Subcutaneous adipose tissue (tissue), 4 donors: ENCODE results near the gene ITM2B. TPM values are rescaled to one million over a fixed set of nuclear protein-coding genes. Genes with fewer than 3 reads are reported as not detected.

Experiments used
- CTCF ChIP-seq: fragments of 450-650 bp; IDR thresholded peaks from one replicate; pipeline ENCODE4 v1.5.1; 2016; ENCODE audit warnings: low read depth, mild to moderate bottlenecking, control low read depth, antibody characterized with exemption, moderate library complexity
- total RNA-seq, 4 donors: library from RNA; depleted of rRNA; stranded (reverse); fragments of >200 nt; gene quantifications; one replicate each; pipeline ENCODE4 v1.1.0, GENCODE V29; 2016

Gene ITM2B
- total RNA-seq, 4 donors from 2014 or later: 665 to 1,817 (median 866) TPM

- TF ChIP-seq CTCF: no peak
These were observed 1.1 kb upstream of the ITM2B start for GRCh38 chr13:48231933-48232332.

- TF ChIP-seq CTCF: no peak
These were observed 473 bp upstream of the ITM2B start for GRCh38 chr13:48232420-48233045.

GRCh38 chr13:48233889-48234488, 983 bp downstream of the ITM2B start:
- TF ChIP-seq CTCF: no peak

GRCh38 chr13:48234566-48235340, 1.7 kb downstream of the ITM2B start:
- TF ChIP-seq CTCF: no peak

- TF ChIP-seq CTCF: no peak
These were observed 2.5 kb downstream of the ITM2B start for GRCh38 chr13:48235341-48236135.

- no peak for TF ChIP-seq CTCF
These were observed 3.7 kb downstream of the ITM2B start for GRCh38 chr13:48236528-48237353.
